ENCODE measurements around the gene TMEM140. TPM values are rescaled to one million over a fixed set of nuclear protein-coding genes. Genes with fewer than 3 reads are reported as not detected.

TMEM140 gene
- total RNA-seq, 1 experiment from 2014 or later: 4.2 TPM

DNA sequence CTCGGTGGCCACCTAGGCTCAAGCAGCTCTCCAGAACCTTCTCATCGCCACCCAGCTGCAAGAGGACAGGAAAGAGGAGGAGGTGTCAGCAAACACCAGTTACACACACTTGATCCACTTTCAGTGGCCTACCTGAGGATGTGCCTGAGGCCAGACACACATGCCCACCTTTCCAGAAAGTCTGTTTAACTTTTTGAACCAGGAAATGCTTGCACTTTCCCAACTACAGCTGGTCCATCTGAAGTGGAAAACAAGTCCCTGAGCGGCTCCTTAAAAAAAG lies 38.3 kb downstream of the TMEM140 start:
- CTCF ChIA-PET: no interaction called here
- BruUV-seq (replicated peaks): no TSS peak
- no peak for TF ChIP-seq CTCF (IDR thresholded peaks at IDR 0.05; ENCODE audit: unreplicated experiment)
- peaks cover 56% of the 10 kb centered on the region for H3K36me3 Mint-ChIP-seq (ENCODE audit: insufficient read depth, unreplicated experiment)
- H3K4me1 Mint-ChIP-seq (ENCODE audit: low read depth, unreplicated experiment): peaks cover 9% of the 10 kb centered on the region
- no peak overlapping the region for H3K4me3 Mint-ChIP-seq (ENCODE audit: low read depth, unreplicated experiment)
- intact Hi-C loops (cut with micrococcal nuclease; ENCODE audit: unreplicated experiment): no loop called here
- H3K27me3 Mint-ChIP-seq (ENCODE audit: unreplicated experiment): no peaks in the 10 kb centered on the region
- no peak overlapping the region for H3K27ac Mint-ChIP-seq (ENCODE audit: unreplicated experiment)
- no peaks in the 10 kb centered on the region for H3K9me3 Mint-ChIP-seq (ENCODE audit: low read depth, unreplicated experiment)
- DNase-seq: no peak

DNA sequence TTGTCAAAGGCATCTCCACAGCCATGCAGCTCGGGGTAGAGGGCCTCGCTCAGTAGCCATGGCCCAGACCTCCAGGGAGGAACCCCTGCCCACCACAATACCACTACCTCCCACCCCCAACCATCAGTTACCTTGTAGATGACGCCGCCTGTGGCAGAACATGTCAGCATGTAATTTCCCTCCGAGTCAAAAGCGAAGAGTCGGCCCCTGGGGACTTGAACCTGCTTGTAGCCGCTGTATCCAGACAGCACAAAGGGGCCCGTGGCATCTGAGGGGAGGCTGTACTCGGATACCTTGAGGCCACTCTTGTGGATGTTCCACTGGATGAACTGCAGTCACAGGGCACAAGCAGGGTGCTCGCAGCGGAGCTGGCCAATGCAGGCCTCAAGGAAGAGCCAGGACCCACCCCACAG lies 39.0 kb downstream of the TMEM140 start:
- no TSS peak for BruUV-seq (replicated peaks)
- CTCF ChIA-PET: no interaction called here
- Mint-ChIP-seq H3K27me3 (ENCODE audit: unreplicated experiment) (no peaks in the 10 kb centered on the region), H3K4me3 (ENCODE audit: low read depth, unreplicated experiment) (no peak overlapping the region), H3K27ac (ENCODE audit: unreplicated experiment) (no peak overlapping the region), H3K36me3 (ENCODE audit: insufficient read depth, unreplicated experiment) (peaks cover 49% of the 10 kb centered on the region), H3K9me3 (ENCODE audit: low read depth, unreplicated experiment) (no peaks in the 10 kb centered on the region), H3K4me1 (ENCODE audit: low read depth, unreplicated experiment) (peaks cover 3% of the 10 kb centered on the region)
- intact Hi-C loops (cut with micrococcal nuclease; ENCODE audit: unreplicated experiment): no loop called here
- DNase-seq: no peak
- TF ChIP-seq CTCF (IDR thresholded peaks at IDR 0.05; ENCODE audit: unreplicated experiment): no peak

GRCh38 chr7:135188298-135188984 lies 40.6 kb downstream of the TMEM140 start:
- peaks cover 46% of the 10 kb centered on the region for H3K36me3 Mint-ChIP-seq (ENCODE audit: insufficient read depth, unreplicated experiment)
- DNase-seq: no peak

DNA sequence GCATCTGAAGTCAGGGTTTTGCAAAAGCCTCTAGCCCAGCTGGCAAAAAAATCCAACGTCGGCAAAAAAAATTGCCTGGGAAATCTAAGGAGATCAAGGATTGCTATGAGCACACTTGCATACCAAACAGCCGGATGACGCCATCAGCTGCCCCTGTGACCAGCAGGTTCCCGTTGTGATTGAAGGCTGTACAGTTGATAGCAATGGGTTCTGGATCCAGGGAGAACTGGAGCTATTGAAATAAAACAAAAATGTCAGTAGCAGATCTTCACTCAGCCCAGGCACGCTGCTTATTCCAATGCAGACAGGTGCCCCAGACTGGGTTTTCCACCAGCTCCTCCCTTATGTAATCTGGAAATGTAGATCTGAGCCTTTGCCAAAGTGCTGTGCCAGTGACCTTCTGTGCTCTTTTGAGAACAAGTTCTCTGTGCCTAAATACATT lies 41.4 kb downstream of the TMEM140 start:
- BruUV-seq (replicated peaks): no TSS peak
- intact Hi-C loops (cut with micrococcal nuclease; ENCODE audit: unreplicated experiment): no loop called here
- Mint-ChIP-seq H3K27ac (ENCODE audit: unreplicated experiment) (no peak overlapping the region), H3K4me1 (ENCODE audit: low read depth, unreplicated experiment) (no peaks in the 10 kb centered on the region), H3K27me3 (ENCODE audit: unreplicated experiment) (no peaks in the 10 kb centered on the region), H3K36me3 (ENCODE audit: insufficient read depth, unreplicated experiment) (peaks cover 40% of the 10 kb centered on the region), H3K9me3 (ENCODE audit: low read depth, unreplicated experiment) (no peaks in the 10 kb centered on the region), H3K4me3 (ENCODE audit: low read depth, unreplicated experiment) (no peak overlapping the region)
- CTCF ChIA-PET: no interaction called here
- TF ChIP-seq CTCF (IDR thresholded peaks at IDR 0.05; ENCODE audit: unreplicated experiment): no peak
- no peak for DNase-seq

More at GRCh38 chr7:135188298-135188984, 40.6 kb downstream of the TMEM140 start:
- no peaks in the 10 kb centered on the region for H3K9me3 Mint-ChIP-seq (ENCODE audit: low read depth, unreplicated experiment)
- CTCF ChIA-PET: no interaction called here
- no peak for TF ChIP-seq CTCF (IDR thresholded peaks at IDR 0.05; ENCODE audit: unreplicated experiment)
- no TSS peak for BruUV-seq (replicated peaks)
- no peak overlapping the region for H3K4me3 Mint-ChIP-seq (ENCODE audit: low read depth, unreplicated experiment)
- H3K27ac Mint-ChIP-seq (ENCODE audit: unreplicated experiment): no peak overlapping the region
- intact Hi-C loops (cut with micrococcal nuclease; ENCODE audit: unreplicated experiment): no loop called here
- H3K27me3 Mint-ChIP-seq (ENCODE audit: unreplicated experiment): no peaks in the 10 kb centered on the region
- H3K4me1 Mint-ChIP-seq (ENCODE audit: low read depth, unreplicated experiment): no peaks in the 10 kb centered on the region

Data from Calu3 (cell line).